ENCODE data around the gene BCL11A. TPM values are rescaled to one million over a fixed set of nuclear protein-coding genes. Genes with fewer than 3 reads are reported as not detected.

BCL11A gene
- polyA plus RNA-seq, 1 donor from 2014 or later, result 44.0 TPM

DNA sequence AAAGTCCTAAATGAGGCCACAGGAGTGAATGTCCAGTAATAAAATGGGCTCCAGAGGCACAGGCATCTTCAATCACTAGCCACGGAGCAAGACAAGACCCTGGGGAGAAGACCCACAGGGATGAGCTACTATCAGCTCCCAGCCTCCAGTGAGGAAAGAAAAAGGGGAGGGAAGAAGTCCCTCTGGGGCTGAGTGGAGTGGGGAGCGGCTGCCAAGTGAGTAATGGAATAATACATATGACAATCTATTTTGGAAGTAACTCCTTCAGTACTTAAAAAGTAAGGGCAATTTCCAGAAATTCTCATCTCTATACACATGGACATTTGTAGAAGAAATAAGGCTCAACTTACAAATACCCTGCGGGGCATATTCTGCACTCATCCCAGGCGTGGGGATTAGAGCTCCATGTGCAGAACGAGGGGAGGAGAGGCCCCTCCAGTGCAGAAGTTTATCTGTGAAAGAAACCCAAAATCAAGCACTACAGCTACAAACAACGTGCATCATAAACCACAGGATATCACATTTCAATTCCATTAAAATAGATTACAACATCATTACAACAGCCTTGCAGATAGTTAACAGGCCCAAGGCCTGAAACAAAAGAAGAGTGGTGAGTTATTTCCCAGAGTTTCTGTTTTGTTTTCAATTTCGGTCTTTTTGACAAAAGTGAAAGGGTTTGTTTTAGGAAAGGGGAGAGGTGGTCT is 84.9 kb downstream of the BCL11A start:
- Histone ChIP-seq H3K9me3 (ENCODE audit: low read length) (no peaks in the 10 kb centered on the region), H4K20me1 (ENCODE audit: insufficient read depth) (peaks cover 2% of the 10 kb centered on the region), H3F3A (ENCODE audit: insufficient read depth, low read length, poor library complexity, severe bottlenecking) (no peaks in the 10 kb centered on the region), H3K9me2 (ENCODE audit: insufficient read depth, low read length) (no peaks in the 10 kb centered on the region), H3K4me2 (ENCODE audit: low read length) (no peak overlapping the region), H3K9ac (ENCODE audit: low read length) (no peak overlapping the region), H3K36me3 (ENCODE audit: insufficient read depth, low read length) (no peaks in the 10 kb centered on the region), H3K27me3 (ENCODE audit: insufficient read depth, low read depth, low read length) (no peaks in the 10 kb centered on the region), H3K4me3 (ENCODE audit: low read length) (no peak overlapping the region), H3K27ac (ENCODE audit: low read length) (no peak overlapping the region), H3K79me2 (replicated peaks; ENCODE audit: insufficient read depth, low read length) (peaks cover 52% of the 10 kb centered on the region), H2AFZ (ENCODE audit: low read depth, low read length) (no peak overlapping the region)
- TF ChIP-seq EZH2 (IDR thresholded peaks at IDR 0.05; ENCODE audit: borderline replicate concordance, insufficient read depth, low read length, poor library complexity, severe bottlenecking) (no peak), EP300 (conservative IDR thresholded peaks at IDR 0.05; ENCODE audit: poor library complexity, severe bottlenecking) (no peak), TAF1 (IDR thresholded peaks at IDR 0.05; ENCODE audit: low read depth) (no peak), CTCF (IDR thresholded peaks at IDR 0.05; ENCODE audit: poor library complexity, severe bottlenecking) (no peak), SMC3 (conservative IDR thresholded peaks at IDR 0.05; ENCODE audit: poor library complexity) (no peak), REST (IDR thresholded peaks at IDR 0.05; ENCODE audit: borderline replicate concordance) (no peak), POLR2AphosphoS5 (IDR thresholded peaks at IDR 0.05) (no peak), RAD21 (conservative IDR thresholded peaks at IDR 0.05) (no peak), MXI1 (conservative IDR thresholded peaks at IDR 0.05; ENCODE audit: poor library complexity, severe bottlenecking) (no peak)

- Histone ChIP-seq H3K9me3 (ENCODE audit: low read length) (no peaks in the 10 kb centered on the region), H3K27me3 (ENCODE audit: insufficient read depth, low read depth, low read length) (no peaks in the 10 kb centered on the region), H3K4me2 (ENCODE audit: low read length) (no peak overlapping the region), H3F3A (ENCODE audit: insufficient read depth, low read length, poor library complexity, severe bottlenecking) (no peaks in the 10 kb centered on the region), H3K4me3 (ENCODE audit: low read length) (no peak overlapping the region), H3K36me3 (ENCODE audit: insufficient read depth, low read length) (peaks cover under 1% of the 10 kb centered on the region), H3K9ac (ENCODE audit: low read length) (no peak overlapping the region), H3K9me2 (ENCODE audit: insufficient read depth, low read length) (no peaks in the 10 kb centered on the region), H2AFZ (ENCODE audit: low read depth, low read length) (no peak overlapping the region), H3K27ac (ENCODE audit: low read length) (no peak overlapping the region), H4K20me1 (ENCODE audit: insufficient read depth) (no peaks in the 10 kb centered on the region), H3K79me2 (replicated peaks; ENCODE audit: insufficient read depth, low read length) (peaks cover 37% of the 10 kb centered on the region)
- TF ChIP-seq RAD21 (conservative IDR thresholded peaks at IDR 0.05), result no peak
- no peak for TF ChIP-seq CTCF (IDR thresholded peaks at IDR 0.05; ENCODE audit: poor library complexity, severe bottlenecking)
- TF ChIP-seq POLR2AphosphoS5 (IDR thresholded peaks at IDR 0.05), result no peak
These were observed 87.2 kb downstream of the BCL11A start for GRCh38 chr2:60466161-60466702.
